Keratinocyte (primary cell): Measurements from ENCODE around the gene TSPEAR. TPM values are rescaled to one million over a fixed set of nuclear protein-coding genes. Genes with fewer than 3 reads are reported as not detected.
"Not testable (repeated sequence)": the region's sequence is repeated elsewhere in the genome, so short reads cannot be mapped to it uniquely, and the experiment has no call there.

Source experiments
- DNase-seq: peaks from one replicate; pipeline ENCODE4 v3.0.0-alpha.2; 2011; ENCODE audit warnings: low read depth, missing footprints, low spot score
- FAIRE-seq: peaks from 2 replicates; lab custom pipeline; 2011; peaks lifted over from hg19 to GRCh38; lab: Jason Lieb, UNC
- H2AFZ ChIP-seq: 2 replicates; pipeline ENCODE4 v1.6.0; 2012; ENCODE audit warnings: low read length, control low read depth, inconsistent platforms; ENCODE audit not compliant: control insufficient read depth
- H3K27ac ChIP-seq: 2 replicates; pipeline ENCODE4 v1.5.1; 2011; ENCODE audit warnings: low read length; ENCODE audit not compliant: control insufficient read depth, insufficient read depth
- H3K27me3 ChIP-seq: 3 replicates; pipeline ENCODE4 v1.6.0; 2011; ENCODE audit warnings: low read length; ENCODE audit not compliant: control insufficient read depth, insufficient read depth; ENCODE audit errors: extremely low read depth
- H3K36me3 ChIP-seq, 2 experiments: 2 replicates in 1 of 2; 3 replicates in 1 of 2; pipeline ENCODE4 v1.5.1; 2011; ENCODE audit warnings: low read length in 2 of 2, mild to moderate bottlenecking in 1 of 2; ENCODE audit not compliant: control insufficient read depth in 2 of 2, insufficient read depth in 2 of 2; ENCODE audit errors: extremely low read depth in 1 of 2
- H3K4me1 ChIP-seq: 3 replicates; pipeline ENCODE4 v1.5.1; 2011; ENCODE audit warnings: low read length; ENCODE audit not compliant: control insufficient read depth, insufficient read depth; ENCODE audit errors: extremely low read depth
- H3K4me2 ChIP-seq: 3 replicates; pipeline ENCODE4 v1.6.0; 2011; ENCODE audit warnings: low read depth, low read length; ENCODE audit not compliant: control insufficient read depth, insufficient read depth; ENCODE audit errors: extremely low read depth
- H3K4me3 ChIP-seq, 3 experiments: fragments of 200-600 bp in 1 of 3; sonication (generic) in 1 of 3; 2 replicates in 2 of 3; 3 replicates in 1 of 3; pipeline ENCODE4 v1.5.1; 2011 to 2016; ENCODE audit warnings: low read length in 3 of 3, mild to moderate bottlenecking in 3 of 3, control low read depth in 2 of 3, inconsistent platforms in 1 of 3, low read depth in 1 of 3, mixed read lengths in 1 of 3, mixed run types in 1 of 3, moderate library complexity in 1 of 3; ENCODE audit not compliant: control insufficient read depth in 2 of 3, insufficient read depth in 2 of 3; ENCODE audit errors: extremely low read depth in 1 of 3
- H3K79me2 ChIP-seq: 2 replicates; pipeline ENCODE4 v1.6.0; 2012; ENCODE audit warnings: low read length; ENCODE audit not compliant: control insufficient read depth, insufficient read depth
- H3K9ac ChIP-seq: 3 replicates; pipeline ENCODE4 v1.6.0; 2011; ENCODE audit warnings: low read length; ENCODE audit not compliant: control insufficient read depth, insufficient read depth; ENCODE audit errors: extremely low read depth
- H3K9me1 ChIP-seq: 3 replicates; pipeline ENCODE4 v1.6.0; 2011; ENCODE audit warnings: low read length; ENCODE audit not compliant: control insufficient read depth, insufficient read depth; ENCODE audit errors: extremely low read depth
- H3K9me3 ChIP-seq: 2 replicates; pipeline ENCODE4 v1.5.1; 2012; ENCODE audit warnings: low read depth, low read length; ENCODE audit not compliant: control insufficient read depth
- H4K20me1 ChIP-seq: 3 replicates; pipeline ENCODE4 v1.6.0; 2011; ENCODE audit warnings: low read length; ENCODE audit not compliant: control insufficient read depth, insufficient read depth; ENCODE audit errors: extremely low read depth
- EZH2 ChIP-seq: IDR thresholded peaks from one replicate; pipeline ENCODE4 v1.6.1; 2012; ENCODE audit warnings: inconsistent platforms, mild to moderate bottlenecking, low read length, moderate library complexity
- dilution Hi-C: fragments of 300-500 bp; cut with MboI; formaldehyde crosslinking; loops from one replicate; pipeline ENCODE4 v1.7.0; 2020; ENCODE audit warnings: low sequenced_read_pairs; ENCODE audit not compliant: extremely low pct_ligation_motif_present
- polyA plus RNA-seq, 5 experiments: library from polyadenylated mRNA; depleted of rRNA in 3 of 5; stranded (reverse) in 3 of 5; stranded (forward) in 1 of 5; unstranded in 1 of 5; fragments of >200 nt; gene quantifications; 1 replicate in 1 of 5; 2 replicates in 3 of 5; 3 replicates in 1 of 5; pipeline versions ENCODE4 v1.2.1 to v1.2.3, GENCODE V29; 2011 to 2012; ENCODE audit warnings: missing spikeins in 2 of 5, low read depth in 1 of 5, low replicate concordance in 1 of 5
- TF ChIP-seq, protein P1 (sequence below), 3 experiments: IDR thresholded peaks in 1 of 3; conservative IDR thresholded peaks in 1 of 3; optimal IDR thresholded peaks in 1 of 3; 2 replicates in 2 of 3; 3 replicates in 1 of 3; pipeline versions ENCODE3 to v1.5.1; 2011; ENCODE audit warnings: low read length in 3 of 3, mild to moderate bottlenecking in 3 of 3, moderate library complexity in 2 of 3, control low read depth in 1 of 3, inconsistent platforms in 1 of 3; ENCODE audit not compliant: insufficient read depth in 2 of 3; ENCODE audit errors: extremely low read depth in 1 of 3

Gene TSPEAR
- polyA plus RNA-seq, 1 donor (not counting 4 experiments of a cell fraction or from before 2014, with no cell fraction given): 0.12 TPM

- dilution Hi-C loops: loop anchor here (25.0 kb wide), 1 partner anchor 257 kb away; no protein-coding TSS in a partner anchor
- H3K79me2 ChIP-seq: no peaks in the 10 kb centered on the region
- DNase-seq (no peak), FAIRE-seq (no peak)
- no peaks in the 10 kb centered on the region for H3K9me1 ChIP-seq
- H3K9ac ChIP-seq: no peak overlapping the region
- no peaks in the 10 kb centered on the region for H3K36me3 ChIP-seq
- no peaks in the 10 kb centered on the region for H3K4me1 ChIP-seq
- TF ChIP-seq EZH2: no peak
- TF ChIP-seq, protein P1, sequence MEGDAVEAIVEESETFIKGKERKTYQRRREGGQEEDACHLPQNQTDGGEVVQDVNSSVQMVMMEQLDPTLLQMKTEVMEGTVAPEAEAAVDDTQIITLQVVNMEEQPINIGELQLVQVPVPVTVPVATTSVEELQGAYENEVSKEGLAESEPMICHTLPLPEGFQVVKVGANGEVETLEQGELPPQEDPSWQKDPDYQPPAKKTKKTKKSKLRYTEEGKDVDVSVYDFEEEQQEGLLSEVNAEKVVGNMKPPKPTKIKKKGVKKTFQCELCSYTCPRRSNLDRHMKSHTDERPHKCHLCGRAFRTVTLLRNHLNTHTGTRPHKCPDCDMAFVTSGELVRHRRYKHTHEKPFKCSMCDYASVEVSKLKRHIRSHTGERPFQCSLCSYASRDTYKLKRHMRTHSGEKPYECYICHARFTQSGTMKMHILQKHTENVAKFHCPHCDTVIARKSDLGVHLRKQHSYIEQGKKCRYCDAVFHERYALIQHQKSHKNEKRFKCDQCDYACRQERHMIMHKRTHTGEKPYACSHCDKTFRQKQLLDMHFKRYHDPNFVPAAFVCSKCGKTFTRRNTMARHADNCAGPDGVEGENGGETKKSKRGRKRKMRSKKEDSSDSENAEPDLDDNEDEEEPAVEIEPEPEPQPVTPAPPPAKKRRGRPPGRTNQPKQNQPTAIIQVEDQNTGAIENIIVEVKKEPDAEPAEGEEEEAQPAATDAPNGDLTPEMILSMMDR (optimal IDR thresholded peaks at IDR 0.05 in 1 of 3, IDR thresholded peaks at IDR 0.05 in 1 of 3, conservative IDR thresholded peaks at IDR 0.05 in 1 of 3; ENCODE audit: extremely low read depth in 1 of 3, insufficient read depth in 2 of 3, low read length in 3 of 3): no peak
- H3K4me2 ChIP-seq: no peak overlapping the region
- no peaks in the 10 kb centered on the region for H3K27me3 ChIP-seq
- H2AFZ ChIP-seq: no peak overlapping the region
- H3K9me3 ChIP-seq: no peaks in the 10 kb centered on the region
- H3K27ac ChIP-seq: no peak overlapping the region
- H3K4me3 ChIP-seq: no peak overlapping the region
- no peaks in the 10 kb centered on the region for H4K20me1 ChIP-seq
Observed at GRCh38 chr21:44480200-44481053, 230.9 kb downstream of the TSPEAR start.

- FAIRE-seq, H3K79me2 ChIP-seq, H3K9me3 ChIP-seq, H3K9me1 ChIP-seq, H3K36me3 ChIP-seq, H3K4me2 ChIP-seq, H3K4me1 ChIP-seq, H3K9ac ChIP-seq, H3K4me3 ChIP-seq, H4K20me1 ChIP-seq, H2AFZ ChIP-seq, DNase-seq, H3K27me3 ChIP-seq, H3K27ac ChIP-seq: not testable (repeated sequence)
- dilution Hi-C loops: loop anchor here (25.0 kb wide), 1 partner anchor 258 kb away; no protein-coding TSS in a partner anchor
- TF ChIP-seq, protein P1 (optimal IDR thresholded peaks at IDR 0.05 in 1 of 3, IDR thresholded peaks at IDR 0.05 in 1 of 3, conservative IDR thresholded peaks at IDR 0.05 in 1 of 3; ENCODE audit: extremely low read depth in 1 of 3, insufficient read depth in 2 of 3, low read length in 3 of 3): peak in 2 of 3 experiments; percentile 26 to 56
Observed at GRCh38 chr21:44479556-44480199, 231.7 kb downstream of the TSPEAR start.
